ENCODE results near the gene COL1A2. TPM values are rescaled to one million over a fixed set of nuclear protein-coding genes. Genes with fewer than 3 reads are reported as not detected.

Gene COL1A2
- total RNA-seq, 1 experiment from 2014 or later = 3.0 TPM

DNA sequence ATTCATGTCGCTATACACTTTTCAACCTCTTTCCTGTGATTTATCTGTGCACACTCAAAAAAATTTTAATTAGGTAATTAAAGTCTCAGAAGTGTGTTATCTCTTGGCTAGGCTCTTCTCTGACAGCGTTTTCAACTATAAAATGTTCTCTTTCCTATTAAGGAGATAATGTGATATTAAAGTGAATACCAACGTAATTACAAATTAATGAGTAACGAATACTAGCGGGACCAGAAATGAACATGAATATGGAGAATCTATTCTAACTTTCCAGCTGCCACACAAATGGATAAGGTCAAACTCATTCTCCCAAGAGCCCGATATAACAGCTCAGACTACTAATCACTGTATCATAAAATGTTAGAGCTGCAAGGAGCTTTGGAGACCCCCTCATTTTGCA, 12.0 kb downstream of the COL1A2 start:
- H4K20me1 ChIP-seq (ENCODE audit: insufficient read depth) = no peaks in the 10 kb centered on the region
- H3K4me2 ChIP-seq (ENCODE audit: low read length) = no peak overlapping the region
- TF ChIP-seq ZFX (IDR thresholded peaks at IDR 0.05) (no peak), EZH2 (IDR thresholded peaks at IDR 0.05) (no peak), MAX (IDR thresholded peaks at IDR 0.05) (no peak), ZNF274 (IDR thresholded peaks at IDR 0.05; ENCODE audit: low read depth, low read length) (no peak), RAD21 (IDR thresholded peaks at IDR 0.05; ENCODE audit: low read depth) (no peak), CEBPB (IDR thresholded peaks at IDR 0.05; ENCODE audit: low read depth) (no peak), ELF1 (IDR thresholded peaks at IDR 0.05; ENCODE audit: borderline replicate concordance, low read depth) (no peak), POLR2AphosphoS5 (IDR thresholded peaks at IDR 0.05; ENCODE audit: low read depth, low read length) (no peak), CBX3 (IDR thresholded peaks at IDR 0.05; ENCODE audit: low read depth) (no peak), FOSL1 (IDR thresholded peaks at IDR 0.05; ENCODE audit: low read depth) (no peak), TCF7L2 (IDR thresholded peaks at IDR 0.05; ENCODE audit: borderline replicate concordance, extremely low read depth, insufficient read depth, insufficient read length) (no peak), REST (IDR thresholded peaks at IDR 0.05; ENCODE audit: low read depth) (no peak), SP1 (IDR thresholded peaks at IDR 0.05; ENCODE audit: low read depth) (no peak)
- TF ChIP-seq, protein P1, sequence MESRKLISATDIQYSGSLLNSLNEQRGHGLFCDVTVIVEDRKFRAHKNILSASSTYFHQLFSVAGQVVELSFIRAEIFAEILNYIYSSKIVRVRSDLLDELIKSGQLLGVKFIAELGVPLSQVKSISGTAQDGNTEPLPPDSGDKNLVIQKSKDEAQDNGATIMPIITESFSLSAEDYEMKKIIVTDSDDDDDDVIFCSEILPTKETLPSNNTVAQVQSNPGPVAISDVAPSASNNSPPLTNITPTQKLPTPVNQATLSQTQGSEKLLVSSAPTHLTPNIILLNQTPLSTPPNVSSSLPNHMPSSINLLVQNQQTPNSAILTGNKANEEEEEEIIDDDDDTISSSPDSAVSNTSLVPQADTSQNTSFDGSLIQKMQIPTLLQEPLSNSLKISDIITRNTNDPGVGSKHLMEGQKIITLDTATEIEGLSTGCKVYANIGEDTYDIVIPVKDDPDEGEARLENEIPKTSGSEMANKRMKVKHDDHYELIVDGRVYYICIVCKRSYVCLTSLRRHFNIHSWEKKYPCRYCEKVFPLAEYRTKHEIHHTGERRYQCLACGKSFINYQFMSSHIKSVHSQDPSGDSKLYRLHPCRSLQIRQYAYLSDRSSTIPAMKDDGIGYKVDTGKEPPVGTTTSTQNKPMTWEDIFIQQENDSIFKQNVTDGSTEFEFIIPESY (IDR thresholded peaks at IDR 0.05; ENCODE audit: extremely low read depth, insufficient replicate concordance, low read length) = no peak
- intact Hi-C loops (cut with micrococcal nuclease) = no loop called here
- H3K27me3 ChIP-seq (ENCODE audit: insufficient read depth, low read length) = no peaks in the 10 kb centered on the region
- ATAC-seq (no peak), DNase-seq (ENCODE audit: low read depth, low spot score) (no peak)
- CTCF ChIA-PET = no interaction called here
- no peaks in the 10 kb centered on the region for H3K36me3 ChIP-seq (ENCODE audit: control insufficient read depth in 1 of 2, insufficient read depth in 2 of 2, low read length in 2 of 2)
- POLR2A ChIA-PET = no interaction called here
- RAD21 ChIA-PET (ENCODE audit: low non-redundant PET in 1 of 2, low total read pairs in 2 of 2, uncharacterized antibody in 2 of 2, unreplicated experiment in 2 of 2) = no interaction called here
- BruUV-seq (replicated peaks) = no TSS peak
- no peak overlapping the region for H3K27ac ChIP-seq (ENCODE audit: low read depth, low read length)
- no peaks in the 10 kb centered on the region for H3K4me1 ChIP-seq (ENCODE audit: control insufficient read depth in 1 of 2, insufficient read depth in 2 of 2, low read length in 2 of 2)
- no peaks in the 10 kb centered on the region for H3K9me3 ChIP-seq (ENCODE audit: control insufficient read depth in 1 of 2, insufficient read depth in 1 of 2, low read depth in 1 of 2, low read length in 2 of 2)
- H3K9me2 ChIP-seq (ENCODE audit: insufficient read depth) = no peaks in the 10 kb centered on the region
- H2AFZ ChIP-seq (ENCODE audit: low read depth, low read length, poor library complexity, severe bottlenecking) = no peak overlapping the region
- H3K9ac ChIP-seq (ENCODE audit: low read length) = no peak overlapping the region
- H3K4me3 ChIP-seq (replicated peaks in 1 of 2; ENCODE audit: low read depth in 1 of 2, low read length in 2 of 2) = no peak overlapping the region
- no peaks in the 10 kb centered on the region for H3K79me2 ChIP-seq (ENCODE audit: insufficient read depth, low read length)

Data from HCT116 (cell line).